GM19035 (cell line): ENCODE measurements around the gene RNF25.
"Not testable (repeated sequence)": the region's sequence is repeated elsewhere in the genome, so short reads cannot be mapped to it uniquely, and the experiment has no call there.

Experiments used
- ATAC-seq: cut with Tn5 transposase; IDR thresholded peaks from one replicate; pipeline ENCODE4 v1.9.1; 2021; ENCODE audit not compliant: unreplicated experiment

RNF25 gene

DNA sequence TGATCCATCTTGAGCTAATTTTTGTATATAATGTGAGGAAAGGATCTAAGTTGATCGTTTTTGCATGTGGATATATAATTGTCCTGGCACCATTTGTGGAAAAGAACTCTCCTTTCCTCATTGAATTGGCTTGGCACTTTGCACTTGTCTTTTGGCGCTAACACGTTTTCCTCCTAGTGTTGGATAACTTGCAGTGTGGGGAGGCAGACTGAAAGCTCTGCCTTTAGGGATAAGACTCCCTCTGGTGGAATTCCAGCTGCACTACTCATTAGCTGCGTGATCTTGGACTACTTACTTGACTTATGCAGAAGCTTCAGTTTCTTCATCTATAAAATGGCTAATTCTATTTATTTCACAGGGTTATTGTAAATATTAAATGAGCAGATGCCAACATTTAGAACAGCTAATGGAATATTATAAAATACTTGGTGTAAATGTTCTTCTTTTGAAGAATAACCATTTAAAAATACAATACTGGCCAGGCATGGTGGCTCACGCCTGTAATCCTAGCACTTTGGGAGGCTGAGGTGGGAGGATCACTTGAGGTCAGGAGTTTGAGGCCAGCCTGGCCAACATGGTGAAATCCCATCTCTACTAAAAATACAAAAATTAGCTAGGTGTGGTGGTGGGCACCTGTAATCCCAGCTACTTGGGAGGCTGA is 15.7 kb upstream of the RNF25 start:
- ATAC-seq = not testable (repeated sequence)

DNA sequence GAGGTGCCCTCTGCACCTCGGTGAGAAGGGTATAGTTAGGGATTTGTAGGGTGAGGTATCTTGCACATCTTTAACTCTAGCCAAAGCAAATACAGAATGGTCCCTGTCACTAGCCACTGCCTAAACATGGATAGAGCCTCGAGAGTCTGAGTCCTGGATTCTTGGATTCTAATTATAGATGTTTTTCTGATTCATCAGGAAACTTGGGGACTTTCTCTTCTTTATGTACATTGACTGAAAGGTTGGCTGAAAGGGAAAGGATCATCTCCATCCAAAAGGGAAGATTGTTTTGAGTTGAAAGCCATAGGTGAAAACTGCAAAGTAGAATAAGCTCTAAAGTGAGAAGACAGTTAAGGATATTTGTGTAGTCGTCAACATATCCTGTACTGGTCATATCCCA is 8.3 kb upstream of the RNF25 start:
- ATAC-seq = no peak

DNA sequence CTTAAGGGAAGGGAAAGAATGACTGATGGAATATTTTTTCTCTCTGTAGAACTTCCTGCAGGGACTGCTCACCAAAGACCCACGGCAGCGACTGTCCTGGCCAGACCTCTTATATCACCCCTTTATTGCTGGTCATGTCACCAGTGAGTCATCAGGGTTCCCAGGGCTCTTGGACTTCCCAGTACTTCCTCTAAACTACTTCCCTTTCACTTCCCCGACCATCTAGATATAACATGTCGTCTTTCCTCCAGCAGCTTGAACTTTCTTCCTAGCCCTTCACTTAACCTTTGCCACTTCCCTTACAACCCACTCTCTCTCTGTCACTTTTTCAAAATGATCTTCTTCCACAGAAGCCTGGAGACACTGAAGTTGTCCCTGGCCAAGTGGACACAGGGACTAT is 7.3 kb upstream of the RNF25 start:
- ATAC-seq = no peak

DNA sequence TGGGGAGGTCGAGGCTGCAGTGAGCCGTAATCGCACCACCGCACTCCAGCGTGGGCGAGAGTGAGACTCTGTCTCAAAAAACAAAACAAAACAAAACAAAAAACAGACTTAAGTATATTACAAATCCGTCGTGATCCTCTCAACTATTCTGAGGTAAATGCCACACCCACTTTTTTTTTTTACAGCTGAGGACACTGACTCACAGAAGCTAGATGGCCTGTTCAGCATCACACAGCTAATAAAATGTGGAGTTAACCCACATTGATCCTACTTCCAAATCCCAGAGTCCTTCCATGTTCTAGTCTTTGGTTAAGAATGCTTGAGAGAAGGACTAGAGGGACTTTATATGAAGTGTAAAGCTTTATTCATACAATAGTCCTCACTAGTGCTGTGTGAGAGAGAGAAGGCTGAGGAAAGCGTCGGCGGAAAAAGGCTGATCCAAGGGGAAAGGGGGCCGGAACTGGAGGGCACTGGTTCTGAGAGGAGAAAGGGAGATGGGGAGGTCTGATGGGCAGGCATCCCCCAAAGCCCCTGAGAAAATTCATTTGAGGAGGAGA is 627 bp downstream of the RNF25 start:
- peak; percentile 7 for ATAC-seq

DNA sequence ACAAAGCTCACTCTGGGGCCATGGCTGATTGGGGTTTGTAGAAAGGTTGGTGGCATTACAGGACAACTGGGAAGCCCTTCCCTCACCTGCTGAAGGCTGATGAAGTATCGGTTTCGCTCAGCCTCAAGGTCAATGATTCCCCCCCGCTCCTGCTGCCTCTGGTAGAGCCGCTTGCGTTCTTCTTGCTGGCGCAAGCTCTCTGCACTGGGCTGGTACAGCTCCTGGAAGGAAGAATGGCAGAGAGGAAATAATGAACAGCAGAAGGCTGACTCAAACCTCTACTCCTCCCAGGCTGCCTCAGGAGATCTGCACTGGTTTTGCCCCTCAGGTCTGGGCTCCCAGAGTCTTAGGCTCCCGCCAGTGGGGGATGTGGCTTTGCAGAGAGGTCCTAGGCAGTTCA is 7.1 kb downstream of the RNF25 start:
- no peak for ATAC-seq

DNA sequence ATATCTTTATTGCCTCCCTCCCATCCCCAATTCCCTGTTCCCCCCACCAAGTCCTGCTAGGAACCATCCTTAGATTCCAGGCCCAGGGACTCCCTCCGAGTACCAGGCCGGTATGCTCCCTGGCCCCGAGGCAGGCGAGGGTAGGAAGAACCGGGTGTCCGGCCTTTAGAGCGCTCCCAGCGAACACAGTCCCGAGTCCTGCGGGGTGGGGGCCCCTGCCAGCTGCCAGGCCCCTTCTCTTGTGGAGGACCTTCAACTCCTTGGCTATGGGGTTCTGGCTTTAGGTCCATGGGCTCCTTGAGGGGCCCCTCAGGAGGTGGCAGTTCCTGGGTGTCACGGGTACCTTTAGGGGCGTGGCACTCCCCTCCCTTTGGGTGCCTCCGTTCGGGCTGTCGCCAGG is 7.9 kb downstream of the RNF25 start:
- ATAC-seq = no peak

DNA sequence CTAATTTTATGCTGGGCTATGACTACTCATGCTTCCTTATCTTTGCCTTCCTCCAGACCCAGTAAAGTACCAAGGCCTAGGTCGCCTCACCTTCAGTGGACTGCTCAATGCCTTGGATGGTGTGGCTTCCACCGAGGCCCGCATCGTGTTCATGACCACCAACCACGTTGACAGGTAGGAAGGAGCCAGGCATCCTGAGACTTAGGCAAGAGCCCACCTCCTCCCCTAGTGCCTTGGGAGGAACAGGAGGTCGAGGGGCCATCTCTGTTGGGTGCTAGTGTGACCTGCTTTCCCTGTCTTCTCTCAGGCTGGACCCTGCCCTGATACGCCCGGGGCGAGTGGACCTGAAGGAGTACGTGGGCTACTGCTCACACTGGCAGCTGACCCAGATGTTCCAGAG is 9.0 kb downstream of the RNF25 start:
- ATAC-seq = no peak

DNA sequence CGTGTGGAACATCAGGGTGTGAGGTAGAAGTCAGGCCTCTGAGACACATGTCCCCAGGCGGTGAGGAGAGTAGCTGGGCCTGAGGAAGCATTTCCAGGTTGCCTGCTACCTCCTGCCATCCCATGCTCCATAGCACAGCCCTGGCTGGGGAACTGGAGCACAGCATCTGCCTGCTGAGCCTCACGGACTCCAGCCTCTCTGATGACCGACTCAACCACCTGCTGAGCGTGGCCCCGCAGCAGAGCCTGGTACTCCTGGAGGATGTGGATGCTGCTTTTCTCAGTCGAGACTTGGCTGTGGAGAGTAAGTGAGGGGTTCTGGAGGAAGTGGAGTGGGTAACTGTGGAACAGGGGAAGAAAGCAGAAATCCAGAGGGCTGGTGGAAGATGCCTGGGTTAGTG is 9.4 kb downstream of the RNF25 start:
- ATAC-seq = no peak

DNA sequence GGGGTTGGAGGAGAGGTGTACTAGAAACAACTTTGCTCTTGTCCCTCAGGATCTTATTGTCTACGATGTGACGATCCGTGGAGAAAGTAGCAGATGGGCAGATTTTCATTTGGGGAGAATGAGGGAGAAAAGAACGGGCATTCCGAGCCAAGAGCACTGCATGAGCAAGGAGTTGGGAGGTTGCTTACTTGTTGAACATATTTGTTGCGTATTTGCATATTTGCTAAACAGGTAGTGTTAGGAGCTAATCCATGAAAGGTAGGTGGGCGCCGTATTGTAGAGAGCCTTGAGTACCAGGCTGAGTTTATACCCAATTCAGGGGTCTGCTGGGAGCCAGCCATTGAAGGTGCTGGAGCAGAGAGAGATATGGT is 11.8 kb downstream of the RNF25 start:
- no peak for ATAC-seq

DNA sequence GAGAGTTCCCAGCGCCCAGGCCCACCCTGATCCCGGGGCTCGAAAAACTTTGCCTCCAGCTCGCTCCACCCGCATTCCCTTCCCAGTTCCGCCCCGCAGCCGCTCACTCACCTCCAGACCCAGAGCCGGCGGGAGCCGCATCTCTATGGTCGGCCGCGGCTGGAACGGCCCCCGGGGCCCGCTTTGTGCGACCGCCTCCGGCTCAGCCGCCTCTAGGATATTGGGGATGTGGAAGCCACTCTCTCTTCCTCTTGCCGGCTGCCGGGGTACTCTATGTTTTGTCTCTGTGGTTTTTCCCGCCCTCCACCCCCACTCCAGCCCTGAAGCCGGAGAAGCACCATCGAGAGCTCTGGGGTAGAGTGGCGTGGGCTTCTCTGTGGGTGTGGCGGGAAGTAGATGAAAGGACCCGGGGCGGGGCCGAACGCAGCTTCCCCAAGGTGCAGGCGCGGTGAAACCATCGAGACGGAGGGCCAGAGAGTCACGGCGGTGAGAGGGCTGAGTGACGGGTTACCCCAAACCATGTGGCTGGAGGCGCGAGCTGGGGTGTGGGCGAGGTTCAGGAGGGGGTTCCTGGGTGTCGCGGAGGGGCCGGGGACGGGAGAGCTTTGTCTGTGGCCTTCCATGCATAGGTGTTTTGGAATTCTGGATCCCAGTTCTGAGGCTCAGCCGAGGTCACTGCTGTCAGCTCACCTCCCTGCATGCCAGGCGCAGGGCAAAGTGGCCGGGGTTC is 12.4 kb downstream of the RNF25 start, which contains the start of the genes BCS1L and ZNF142:
Gene BCS1L, plus strand, starts transcription at position 426 of the 730 bp plus-strand sequence. CDS start 1,305 bp downstream, outside the sequence.
Gene ZNF142, minus strand, starts transcription at position 366 of the 730 bp plus-strand sequence. CDS start 3,194 bp downstream, outside the sequence.
- ATAC-seq = peak; percentile 95

DNA sequence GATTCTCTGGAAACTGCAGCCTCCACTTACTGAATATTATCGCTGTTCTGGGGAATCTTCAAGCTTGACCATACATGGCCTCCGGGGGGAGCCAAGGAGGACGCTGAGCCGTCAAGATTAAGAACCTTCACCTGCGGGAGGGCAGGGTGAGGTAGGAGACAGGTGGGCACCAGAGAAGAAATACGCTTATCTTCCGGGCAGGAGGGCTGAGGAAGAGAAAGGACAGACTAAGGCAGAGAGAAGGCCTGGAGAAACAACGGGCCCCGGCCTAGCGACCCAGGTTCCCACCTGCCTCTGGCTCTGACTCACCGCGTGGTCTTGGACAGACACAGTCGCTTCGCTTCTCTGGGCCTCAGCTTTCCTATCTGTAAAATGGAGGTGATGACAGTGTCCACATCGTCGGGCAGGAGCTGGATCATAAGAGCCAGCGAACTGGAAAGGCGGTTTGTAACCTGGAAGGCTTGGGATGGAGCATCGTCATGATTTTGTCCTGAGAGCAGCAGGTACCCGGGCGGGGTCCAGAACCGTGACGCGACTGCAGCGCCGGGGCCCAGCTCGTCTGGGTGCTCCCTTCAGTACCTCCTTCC is 13.0 kb downstream of the RNF25 start:
- ATAC-seq = peak; percentile 39

DNA sequence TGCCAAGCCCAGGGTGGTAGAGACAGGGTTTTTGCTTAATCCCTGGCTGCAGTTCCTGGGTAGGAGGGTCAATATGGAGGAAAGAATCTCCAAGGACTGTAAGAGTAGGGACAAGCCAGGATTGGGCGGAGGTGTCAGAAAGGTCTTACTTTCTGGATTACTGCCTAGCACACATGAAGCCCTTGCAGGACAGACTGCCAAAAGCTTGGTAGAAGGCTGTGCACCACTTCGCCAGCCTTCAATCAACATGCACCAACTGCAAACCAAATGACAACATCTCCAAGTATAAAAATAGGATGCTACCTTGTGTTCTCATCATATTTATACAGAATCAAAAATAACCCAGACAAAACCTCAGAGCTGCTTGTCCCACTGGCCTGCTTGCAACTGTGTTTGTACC is 16.1 kb downstream of the RNF25 start:
- ATAC-seq = no peak

DNA sequence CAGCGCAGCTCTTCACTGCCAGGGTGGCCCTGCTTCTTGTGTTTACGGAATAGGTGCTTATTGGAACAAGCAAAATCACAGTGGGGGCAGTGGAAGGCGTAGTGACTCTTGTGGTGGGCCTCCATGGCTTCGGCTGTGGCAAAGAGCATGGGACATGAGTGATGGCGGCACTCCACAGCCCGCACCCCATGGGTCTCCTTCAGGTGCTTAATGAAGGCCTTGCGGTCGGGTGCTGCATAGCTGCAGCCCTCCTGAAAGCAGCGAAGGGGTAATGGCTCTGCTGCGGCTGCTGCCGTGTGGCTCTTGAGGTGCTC is 23.1 kb downstream of the RNF25 start:
- ATAC-seq = no peak

DNA sequence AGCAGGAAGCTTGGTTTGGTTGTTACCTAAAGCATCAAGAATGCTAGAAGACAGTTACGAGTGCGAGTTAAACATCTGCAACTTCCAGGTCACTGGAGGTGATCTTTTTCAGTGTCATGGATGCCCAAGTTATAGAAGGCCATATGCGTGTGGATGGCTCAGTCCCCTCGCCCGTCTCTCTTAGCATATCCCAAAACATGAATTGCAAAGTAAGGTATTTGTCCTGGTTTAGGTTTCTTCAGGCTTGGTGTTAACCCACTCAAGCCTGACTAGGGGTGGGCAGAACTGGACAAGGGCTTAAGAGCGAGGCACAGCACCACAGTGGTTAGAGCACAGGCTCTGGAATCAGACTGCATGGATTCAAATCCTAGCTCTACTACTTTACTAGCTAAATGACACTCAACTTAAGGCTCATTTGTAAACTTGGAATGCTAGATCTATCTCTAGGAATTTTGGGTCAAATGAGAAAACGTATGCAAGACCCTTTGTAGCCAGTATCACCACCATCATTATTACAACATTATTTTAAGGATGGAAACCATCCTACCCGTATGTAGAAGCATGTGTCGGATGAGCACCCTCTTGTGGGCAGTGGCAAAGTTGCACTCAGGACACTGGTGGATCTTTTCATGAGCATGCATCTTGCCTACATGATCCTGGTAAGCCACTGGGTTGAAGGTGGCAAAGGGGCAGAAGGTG is 23.6 kb downstream of the RNF25 start:
- no peak for ATAC-seq

DNA sequence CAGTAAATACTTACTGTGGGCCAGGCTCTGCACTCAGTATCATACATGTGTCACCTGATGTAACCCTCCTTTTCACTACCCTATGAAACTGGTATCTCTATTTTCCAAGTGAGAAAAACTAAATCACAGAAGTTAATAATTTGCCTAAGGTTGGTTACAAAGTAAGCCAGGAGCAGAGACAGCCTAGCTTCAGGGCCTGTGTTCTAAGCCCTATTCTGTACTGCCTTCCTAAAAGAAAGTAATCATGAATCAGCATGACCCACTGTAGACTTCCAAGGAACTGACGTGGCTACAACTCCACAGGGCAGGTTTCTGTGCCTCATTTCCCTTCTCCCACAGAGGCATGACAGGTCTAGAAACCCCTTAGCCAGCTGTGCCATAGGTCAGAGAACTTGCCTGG is 26.7 kb downstream of the RNF25 start:
- ATAC-seq = no peak

DNA sequence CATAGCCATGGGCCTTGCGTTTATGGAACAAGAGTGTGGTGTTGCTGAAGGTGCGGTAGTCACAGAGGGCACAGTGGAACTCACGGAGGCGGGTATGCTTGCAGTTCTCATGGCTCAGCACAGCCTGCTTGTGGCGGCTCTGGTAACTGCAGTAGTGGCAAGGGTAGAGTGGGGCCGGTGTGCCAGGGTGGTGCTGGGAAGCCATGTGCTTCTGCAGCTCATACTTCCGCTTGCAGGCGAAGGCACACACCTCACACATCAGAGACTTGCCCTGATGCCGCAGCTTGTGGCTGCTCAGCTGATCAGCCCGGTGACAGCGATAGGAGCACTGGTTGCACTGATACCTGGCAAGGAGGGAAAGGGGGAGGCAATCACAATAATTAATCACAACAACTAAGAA is 27.1 kb downstream of the RNF25 start:
- ATAC-seq = no peak

DNA sequence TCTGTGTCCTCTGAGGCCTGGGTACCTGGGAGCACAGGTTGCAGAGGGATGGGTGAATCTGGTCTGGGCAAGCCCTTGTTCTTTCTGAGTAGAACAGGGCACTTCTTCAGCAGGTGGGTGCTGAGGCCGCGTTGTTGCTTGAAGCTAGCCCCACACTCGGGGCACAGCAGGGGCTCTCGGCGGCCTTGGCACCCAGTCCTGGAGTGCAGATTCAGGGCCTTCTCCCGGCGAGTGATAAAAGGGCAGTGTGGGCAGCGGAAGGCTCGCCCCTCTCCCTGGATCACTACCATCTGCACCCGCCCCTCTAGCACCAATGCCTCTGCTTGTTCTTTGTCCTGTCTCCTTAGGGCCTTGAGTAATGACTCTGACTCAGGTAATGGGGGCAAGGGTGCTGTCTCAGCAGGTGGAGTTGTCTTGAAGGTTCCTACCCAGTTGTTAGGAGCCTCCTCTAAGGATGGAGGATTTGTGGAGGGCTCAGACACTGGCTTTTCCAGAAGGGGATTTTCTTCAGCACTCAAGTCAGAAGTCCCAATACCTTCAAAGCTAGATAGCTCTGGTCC is 28.0 kb downstream of the RNF25 start:
- no peak for ATAC-seq

DNA sequence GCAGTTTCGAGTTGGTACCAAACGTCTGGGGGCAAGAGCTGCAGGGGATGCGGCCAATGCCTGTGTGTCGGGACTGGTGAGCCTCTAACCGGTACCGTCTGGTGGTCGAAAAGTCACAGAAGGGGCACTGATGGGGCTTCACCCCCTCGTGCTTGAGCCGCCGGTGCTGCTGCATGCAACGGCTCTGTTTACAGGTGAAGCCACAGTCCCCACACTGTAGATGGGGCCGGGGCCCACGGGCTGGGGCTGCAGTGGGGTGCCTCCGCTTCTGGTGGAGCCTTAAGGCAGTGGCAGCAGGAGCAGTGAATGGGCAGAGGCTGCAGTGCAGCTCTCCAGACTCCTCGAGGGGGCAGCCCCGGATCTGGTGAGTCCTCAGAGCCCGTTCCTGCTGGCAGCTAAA is 29.0 kb downstream of the RNF25 start:
- ATAC-seq = no peak

DNA sequence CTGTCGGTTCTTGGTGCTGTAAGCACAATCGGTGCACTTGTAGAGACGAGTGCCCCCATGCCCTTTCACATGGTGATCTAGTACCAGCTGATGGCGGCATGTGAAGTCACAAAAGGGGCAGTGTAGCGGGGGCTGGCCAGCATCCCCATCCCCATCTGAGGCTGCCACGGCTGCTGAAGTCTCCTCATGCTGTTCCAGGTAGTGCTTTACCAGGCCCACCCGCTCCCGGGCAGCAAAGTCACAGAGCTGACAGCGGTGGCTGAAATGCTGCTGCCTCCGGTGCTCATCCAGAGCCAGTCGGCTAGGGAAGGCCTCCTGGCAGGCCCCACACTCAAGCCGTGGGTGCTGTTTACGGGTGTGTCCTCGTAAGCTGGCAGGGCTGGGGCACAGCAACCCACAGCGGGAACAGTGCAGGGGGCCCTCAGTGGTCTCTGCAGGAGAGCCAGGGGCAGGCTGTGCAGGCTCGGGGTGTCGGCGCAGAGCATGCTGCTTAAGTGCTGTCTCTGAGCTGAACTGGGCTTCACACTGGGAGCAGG is 29.6 kb downstream of the RNF25 start:
- ATAC-seq = no peak

DNA sequence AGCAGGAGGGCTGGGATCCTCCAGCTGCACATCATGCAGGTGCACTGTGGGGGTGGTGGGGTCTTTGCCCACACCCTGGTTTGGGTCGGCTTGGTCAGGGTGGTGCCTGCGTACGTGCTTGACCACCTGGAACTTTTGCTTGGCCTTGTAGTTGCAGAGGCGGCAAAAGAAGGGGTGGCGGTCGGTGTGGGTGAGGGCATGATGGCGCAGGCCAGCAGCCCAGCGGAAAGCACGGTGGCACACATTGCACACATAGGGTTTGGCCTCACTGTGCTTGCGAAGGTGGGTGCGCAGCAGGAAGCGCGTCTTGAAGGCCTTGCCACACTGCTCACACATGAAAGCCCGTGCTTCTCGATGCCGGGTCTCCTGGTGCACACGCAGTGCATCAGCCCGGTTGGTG is 33.4 kb downstream of the RNF25 start:
- no peak for ATAC-seq

DNA sequence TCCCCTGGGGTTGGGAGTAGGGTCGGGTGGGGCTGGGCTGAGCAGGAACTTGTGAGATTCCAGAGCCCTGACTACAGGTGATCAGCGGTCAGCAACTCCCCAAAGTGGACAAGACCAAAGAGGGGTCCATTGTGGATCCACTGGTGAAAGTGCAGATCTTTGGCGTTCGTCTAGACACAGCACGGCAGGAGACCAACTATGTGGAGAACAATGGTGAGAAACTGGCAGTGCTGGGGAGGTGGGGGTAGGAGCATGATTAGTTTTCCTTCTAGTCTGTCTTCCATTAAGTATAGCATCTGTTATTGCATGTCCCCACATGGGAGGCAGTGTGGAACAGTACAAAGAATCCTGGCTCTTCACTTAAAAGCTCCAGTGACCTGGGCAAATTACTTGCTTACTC is 36.1 kb downstream of the RNF25 start:
- no peak for ATAC-seq
